Left colon (tissue), 2 donors: ENCODE data around the gene PAQR5. TPM values are rescaled to one million over a fixed set of nuclear protein-coding genes. Genes with fewer than 3 reads are reported as not detected.
A peak's percentile ranks its signal among the peaks of the same experiment; 100 is the strongest.

Experiments
- ATAC-seq: fragments of 200-7000 bp; cut with Tn5 transposase; one replicate; pipeline ENCODE4 v1.9.1; 2020; ENCODE audit warnings: mild to moderate bottlenecking, moderate library complexity
- DNase-seq, 2 donors: peaks; one replicate each; pipeline ENCODE4 v3.0.0-alpha.2; 2020
- intact Hi-C, 2 donors: fragments of 100-400 bp; cut with DNase I in 1 of 2; cut with micrococcal nuclease in 1 of 2; formaldehyde crosslinking; loops; one replicate each; pipeline versions ENCODE4 v1.11.2 to v1.14.0; 2022; cut with DNase I, micrococcal nuclease
- total RNA-seq, 2 donors: library from RNA; stranded (reverse); fragmentation: NEBNext Ultra II Directional; extraction: Animal tissue kit (Norgen Biotek cat#: 25700); gene quantifications; one replicate each; pipeline ENCODE4 v1.2.1, GENCODE V29; 2021
- donor health status: DM: no; HTN: no; CAD: no.
- donor health status: DM: yes; HTN: yes; CAD: no.

The PAQR5 gene
- total RNA-seq, 2 donors from 2014 or later = 62.3 to 63.6 TPM

DNA sequence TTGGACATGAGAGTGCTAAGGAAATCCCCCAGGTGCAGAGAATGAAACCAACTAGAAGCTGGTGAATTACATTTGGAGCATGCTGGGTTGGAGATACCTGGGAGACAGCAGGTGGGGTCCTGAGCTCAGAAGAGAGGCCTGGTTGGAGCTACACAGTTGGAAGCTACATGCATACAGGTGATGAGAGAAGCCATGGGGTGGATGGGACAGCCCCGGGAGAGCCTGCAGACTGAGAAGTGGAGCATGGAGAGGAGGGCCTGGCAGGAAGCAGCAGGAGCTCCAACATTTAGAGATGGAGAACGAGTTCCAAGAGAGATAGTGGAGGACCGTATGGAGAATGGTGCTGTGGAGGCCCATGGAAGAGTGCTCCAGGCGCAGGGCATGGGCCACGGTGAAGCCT lies 10.2 kb downstream of the PAQR5 start:
- intact Hi-C loops = no loop called here
- ATAC-seq = no peak
- peak in 1 of 2 donors; percentile 2 for DNase-seq

- DNase-seq = no peak
- no peak for ATAC-seq
- intact Hi-C loops = no loop called here
Observed at GRCh38 chr15:69311319-69311721, 12.6 kb downstream of the PAQR5 start.

DNA sequence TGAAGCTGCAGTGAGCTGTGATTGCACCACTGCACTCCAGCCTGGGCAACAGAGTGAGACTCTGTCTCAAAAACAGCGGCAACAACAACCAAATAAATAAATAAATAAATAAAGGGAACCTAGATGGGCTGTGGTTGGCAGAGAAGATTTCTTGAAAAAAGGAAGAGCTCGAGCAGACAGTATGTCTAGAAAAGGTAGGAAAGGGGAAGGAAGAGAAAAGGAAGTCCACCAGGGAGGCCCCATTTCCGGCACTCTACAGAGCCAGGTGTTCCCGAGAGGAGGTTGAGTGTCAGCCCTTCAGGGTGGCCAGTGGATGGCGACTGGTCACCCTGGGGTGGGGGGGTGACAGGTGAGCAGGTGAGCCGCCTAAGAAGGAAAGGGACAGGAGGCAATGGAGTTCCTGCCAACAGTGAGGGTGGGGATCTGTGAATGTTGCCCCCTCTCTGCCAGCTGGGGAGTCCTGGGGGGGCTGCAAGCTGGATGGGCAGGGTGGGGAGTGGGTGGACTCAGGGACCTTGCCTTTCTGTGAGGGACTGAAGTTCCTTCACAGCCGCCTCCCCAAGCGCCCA lies 14.8 kb downstream of the PAQR5 start:
- DNase-seq (no peak), ATAC-seq (peak; percentile 26)
- intact Hi-C loops = no loop called here

DNA sequence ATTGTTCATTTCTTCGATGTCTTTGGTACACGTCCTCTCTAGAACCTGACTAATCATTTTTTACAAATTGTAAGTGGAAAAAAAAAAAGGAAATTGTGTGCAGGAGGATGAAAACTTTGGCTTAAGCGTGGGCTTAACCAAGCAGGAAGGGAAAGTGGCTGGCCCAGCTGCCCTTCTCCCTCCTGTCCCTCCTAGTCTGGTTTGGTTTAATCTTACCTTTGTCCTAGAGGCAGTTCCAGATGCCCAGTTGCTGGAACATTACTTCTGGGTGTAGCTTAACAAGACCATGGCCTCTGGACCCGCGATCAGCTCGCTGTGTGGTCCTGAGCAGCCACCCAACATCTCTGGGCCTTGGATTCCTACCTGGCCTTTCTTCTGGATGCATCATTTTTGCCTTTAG lies 15.4 kb downstream of the PAQR5 start:
- intact Hi-C loops = no loop called here
- ATAC-seq = peak; percentile 73

DNA sequence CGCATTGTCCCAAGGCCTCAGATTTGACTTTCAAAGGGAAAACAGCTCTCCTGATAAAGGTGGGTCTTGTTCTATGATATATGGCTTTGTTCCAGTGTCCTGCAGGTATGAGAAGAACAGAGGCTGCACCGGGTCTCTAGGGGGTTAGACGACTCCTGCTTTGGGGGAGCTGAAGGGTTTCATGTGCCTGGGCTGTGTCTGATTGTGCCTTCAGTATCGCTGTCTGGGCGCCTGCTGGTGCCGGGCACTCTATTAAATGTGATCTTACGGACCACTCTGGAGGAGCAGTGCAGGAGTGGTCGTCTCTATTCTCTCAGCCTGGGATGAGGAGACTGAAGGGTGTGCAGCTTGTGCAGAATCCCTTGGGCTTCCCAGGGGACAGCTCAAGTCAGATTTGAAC lies 16.0 kb downstream of the PAQR5 start:
- DNase-seq (no peak), ATAC-seq (no peak)
- intact Hi-C loops = no loop called here

More for the DNA sequence above, 15.4 kb downstream of the PAQR5 start:
- peak; percentile 67 to 80 for DNase-seq

DNA sequence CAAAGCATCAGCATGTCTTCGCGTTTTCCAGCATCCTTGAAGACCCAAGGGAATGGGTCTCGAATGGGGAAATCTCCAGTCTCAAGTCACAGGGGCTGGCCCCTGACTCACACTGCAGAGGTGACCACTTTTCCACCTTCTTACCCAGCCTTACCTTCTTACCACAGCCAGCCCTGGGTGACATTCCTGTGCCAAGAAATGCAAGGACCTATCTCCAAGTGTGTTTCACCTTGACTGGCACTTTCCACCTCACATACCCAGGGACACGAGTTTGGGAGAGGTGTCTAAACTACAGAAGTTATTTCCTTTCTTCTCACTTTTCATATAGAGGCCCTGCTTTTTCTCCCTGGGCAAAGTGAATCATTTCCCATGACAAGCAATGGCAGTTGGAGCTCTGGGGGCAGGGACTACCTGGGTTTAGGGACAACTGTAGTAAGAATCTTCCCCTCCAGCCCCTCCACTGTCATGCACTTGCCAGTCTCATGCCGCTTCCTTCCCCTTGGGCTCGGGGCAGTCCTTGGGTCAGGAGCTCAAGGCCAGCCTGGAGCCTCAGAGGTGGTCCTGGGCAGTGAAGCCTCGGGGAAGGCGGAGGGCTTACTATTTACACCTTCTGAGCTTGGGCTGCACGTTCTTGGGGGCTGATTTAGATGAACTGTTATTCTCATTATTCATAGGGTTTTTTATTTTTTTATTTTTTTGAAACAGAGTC lies 16.8 kb downstream of the PAQR5 start:
- DNase-seq = no peak
- intact Hi-C loops = no loop called here
- no peak for ATAC-seq

GRCh38 chr15:69316291-69316690 lies 17.6 kb downstream of the PAQR5 start:
- ATAC-seq = no peak
- intact Hi-C loops = no loop called here
- DNase-seq = no peak

GRCh38 chr15:69317392-69317841 lies 18.7 kb downstream of the PAQR5 start:
- DNase-seq = peak; percentile 67 to 68
- peak; percentile 77 for ATAC-seq

GRCh38 chr15:69318033-69318432 lies 19.3 kb downstream of the PAQR5 start:
- no peak for ATAC-seq
- intact Hi-C loops = no loop called here
- DNase-seq = no peak

More at GRCh38 chr15:69317392-69317841, 18.7 kb downstream of the PAQR5 start:
- intact Hi-C loops = no loop called here

DNA sequence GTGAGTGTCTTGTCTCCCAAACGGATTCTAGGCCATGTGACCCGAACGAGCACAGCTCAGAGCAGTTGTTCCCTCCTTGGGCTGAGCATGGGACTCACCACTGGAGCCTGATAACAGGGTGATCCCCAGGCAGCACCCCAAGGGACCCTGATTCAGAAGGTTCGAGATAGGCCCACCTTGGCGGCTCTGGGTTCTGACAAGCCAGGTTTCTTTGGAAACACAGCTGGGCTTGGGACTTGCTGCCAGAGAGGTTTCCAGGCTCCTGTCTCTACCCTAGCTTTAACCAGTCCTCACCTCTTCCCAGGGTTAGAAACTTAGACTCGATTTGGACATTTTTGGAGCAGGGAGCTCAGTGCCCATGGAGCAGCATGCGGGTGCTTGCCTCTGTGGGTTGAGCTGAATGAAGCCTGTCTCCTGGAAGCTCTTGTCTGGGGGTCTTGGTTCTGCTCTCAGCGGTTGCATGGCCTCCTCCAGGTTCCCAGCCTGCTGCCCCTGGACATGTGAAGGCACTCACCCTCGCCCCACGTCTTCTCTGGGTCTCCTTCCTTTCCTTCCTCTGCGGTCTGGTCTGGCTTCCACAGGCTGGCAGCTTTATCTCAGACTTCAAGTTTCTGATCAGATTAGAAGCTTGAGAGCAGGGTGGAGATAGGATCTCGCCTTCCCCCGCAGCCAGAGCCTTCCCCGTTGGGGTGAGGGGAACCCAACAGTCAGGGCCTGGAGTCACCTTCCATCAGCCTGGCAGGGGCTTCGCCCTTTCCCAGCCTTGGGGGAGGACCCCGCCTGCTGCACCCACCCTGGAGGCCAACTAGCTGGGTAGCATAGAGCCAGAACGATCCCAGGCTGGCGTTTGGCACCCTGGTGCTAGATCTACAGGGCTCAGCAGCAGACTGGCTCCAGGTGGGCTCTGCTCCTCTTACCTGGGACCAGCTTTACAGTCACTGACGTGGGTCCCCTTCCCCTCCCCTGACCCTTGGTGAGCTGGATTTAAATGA lies 21.0 kb downstream of the PAQR5 start:
- DNase-seq (no peak), ATAC-seq (no peak)
- intact Hi-C loops = no loop called here

DNA sequence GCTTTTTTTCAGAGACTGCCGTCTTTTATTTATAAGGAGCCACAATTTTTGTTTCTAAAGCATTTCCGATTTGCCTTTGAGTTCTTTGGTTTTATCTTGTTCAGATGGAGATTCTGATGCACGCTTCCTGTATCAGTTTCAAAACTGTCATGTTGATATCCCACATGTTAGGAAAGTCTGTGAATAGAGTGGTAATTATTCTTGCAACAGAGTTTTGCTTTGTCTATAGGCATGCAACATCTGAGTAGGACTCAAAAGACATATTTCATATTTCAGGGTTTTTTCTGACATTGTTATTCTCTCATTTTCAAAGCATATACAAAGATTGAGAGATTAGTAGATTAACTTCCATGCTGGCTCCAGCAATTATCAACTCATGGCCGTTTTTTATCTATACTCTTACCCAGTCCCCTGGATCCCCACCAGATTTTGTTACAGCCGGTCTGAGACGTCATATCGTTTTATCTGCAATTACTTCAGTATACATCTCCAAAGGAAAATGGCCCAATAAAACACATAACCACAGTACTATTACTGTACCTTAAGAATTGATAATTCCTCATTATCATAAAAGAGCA lies 22.4 kb downstream of the PAQR5 start:
- intact Hi-C loops = no loop called here
- DNase-seq (peak in 1 of 2 donors; percentile 27), ATAC-seq (peak; percentile 24)

GRCh38 chr15:69323893-69324430 lies 25.2 kb downstream of the PAQR5 start:
- DNase-seq (peak in 1 of 2 donors; percentile 55), ATAC-seq (no peak)
- intact Hi-C loops = no loop called here

- no peak for ATAC-seq
- no peak for DNase-seq
Observed at GRCh38 chr15:69324565-69324964, 25.9 kb downstream of the PAQR5 start.

DNA sequence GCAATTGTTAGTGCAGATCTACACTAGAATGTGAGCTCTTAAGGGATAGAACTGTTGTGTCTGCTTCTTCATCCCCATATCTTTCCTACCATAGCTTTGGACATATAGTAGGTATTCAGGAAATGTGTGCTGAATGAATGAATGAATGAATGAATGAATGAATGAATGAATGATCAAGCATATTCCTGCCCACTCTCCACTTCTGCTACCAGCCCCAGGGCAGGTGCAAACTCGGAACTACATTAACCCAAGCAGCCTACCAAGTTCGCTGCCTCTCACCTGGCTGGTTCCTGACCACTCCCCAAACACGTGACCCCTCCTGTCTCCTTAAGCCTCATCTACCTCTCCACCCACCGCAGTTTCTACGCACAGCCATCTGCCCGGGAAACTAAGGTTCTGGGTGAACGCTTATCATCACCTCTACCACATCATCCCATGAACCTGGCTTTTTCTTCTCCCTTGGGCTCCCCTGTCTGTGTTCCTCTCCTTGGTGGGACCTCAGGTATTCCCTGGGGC lies 26.8 kb downstream of the PAQR5 start:
- ATAC-seq = peak; percentile 33
- intact Hi-C loops = no loop called here
- DNase-seq = peak in 1 of 2 donors; percentile 58

More at GRCh38 chr15:69324565-69324964, 25.9 kb downstream of the PAQR5 start:
- intact Hi-C loops = no loop called here

DNA sequence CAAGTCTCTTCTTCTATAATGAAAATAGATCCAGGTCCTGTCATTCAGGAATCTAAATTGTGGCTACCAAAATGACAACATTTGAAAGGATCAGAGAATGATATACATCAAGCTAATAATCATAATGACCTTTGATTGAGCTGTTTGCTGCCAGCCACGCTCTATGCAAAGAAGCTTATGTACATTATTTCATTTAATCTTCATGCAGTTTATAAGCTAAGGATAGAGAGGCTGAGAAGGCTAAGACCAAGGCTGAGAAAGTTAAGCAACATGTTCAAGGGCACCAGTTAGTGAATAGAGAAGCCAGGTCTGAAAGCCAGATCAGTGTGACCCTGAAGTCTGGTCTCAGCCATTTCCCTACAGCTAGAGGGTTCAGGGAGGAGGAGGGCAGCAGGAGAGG lies 29.4 kb downstream of the PAQR5 start:
- DNase-seq (no peak), ATAC-seq (peak; percentile 33)
- intact Hi-C loops = no loop called here

DNA sequence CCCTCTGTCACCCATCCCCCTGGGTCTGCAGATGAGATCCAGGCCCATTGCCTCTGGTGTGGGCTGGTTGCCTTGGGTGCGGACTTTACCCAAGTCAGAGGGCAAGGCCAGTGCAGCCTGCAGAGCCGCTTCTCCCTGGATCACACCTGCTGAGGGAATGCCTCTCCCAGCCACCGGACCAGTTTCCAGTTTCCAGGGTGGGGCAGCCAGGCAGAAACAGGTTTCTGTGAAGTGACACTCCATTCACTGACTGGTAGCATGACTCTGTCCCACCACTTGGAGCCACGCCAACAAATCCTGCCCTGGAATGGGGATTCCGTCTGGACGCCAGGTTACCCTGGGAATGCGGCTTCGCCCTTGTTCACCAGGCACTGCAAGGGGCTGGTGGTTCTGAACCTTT lies 30.0 kb downstream of the PAQR5 start:
- intact Hi-C loops = no loop called here
- peak; percentile 92 to 96 for DNase-seq
- ATAC-seq = peak; percentile 94

DNA sequence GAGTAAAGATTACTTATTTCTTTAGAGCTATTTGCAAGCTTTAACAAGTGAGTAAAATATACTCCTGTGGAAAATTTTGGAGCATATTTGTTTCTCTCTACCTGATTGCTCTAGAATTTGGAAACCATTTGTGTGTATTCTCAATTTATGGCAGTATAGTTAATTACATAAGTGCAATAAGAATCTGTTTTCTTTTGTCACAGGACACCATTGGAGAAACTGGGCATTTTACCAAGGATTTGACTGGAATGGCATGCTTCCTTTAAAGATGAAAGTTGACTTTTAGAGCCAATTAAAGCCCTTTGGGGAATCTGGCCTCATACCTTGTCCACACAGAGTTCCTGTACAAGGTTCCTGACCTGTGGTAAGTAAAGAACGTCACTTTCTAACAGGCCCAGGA lies 38.4 kb downstream of the PAQR5 start:
- ATAC-seq (no peak), DNase-seq (no peak)
- intact Hi-C loops = no loop called here

DNA sequence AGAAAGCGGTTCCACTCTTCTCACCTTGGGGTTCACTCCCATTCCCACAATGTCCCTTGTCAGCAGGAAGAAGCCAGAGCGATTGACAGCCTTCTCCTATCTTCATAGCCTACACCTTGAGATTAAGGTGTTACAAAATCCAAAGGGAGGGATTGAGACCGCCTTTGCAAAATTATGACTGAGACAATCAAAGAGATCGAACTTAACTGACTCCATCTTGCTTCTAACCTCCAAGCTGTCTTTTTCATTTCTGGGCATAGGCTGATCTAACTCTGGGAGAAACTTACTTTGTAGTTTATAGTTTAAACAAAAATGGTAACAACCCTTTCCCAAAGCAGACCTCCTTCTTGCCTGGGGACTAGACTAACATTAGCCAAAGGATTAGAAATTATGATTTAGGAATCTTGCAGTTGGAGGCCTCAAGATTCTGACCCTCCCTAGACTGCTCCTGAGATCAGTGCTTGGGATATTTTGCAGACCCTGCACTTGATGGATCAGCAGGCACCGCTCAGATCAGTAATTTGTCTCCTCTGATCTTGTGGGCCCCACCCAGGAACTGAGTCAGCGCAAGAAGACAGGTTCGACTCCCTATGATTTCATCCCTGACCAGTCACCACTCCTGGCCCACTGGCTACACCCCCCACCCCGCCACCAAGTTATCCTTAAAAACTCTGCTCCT lies 40.0 kb downstream of the PAQR5 start:
- no peak for ATAC-seq
- intact Hi-C loops = no loop called here

More for the DNA sequence above, 40.0 kb downstream of the PAQR5 start:
- no peak for DNase-seq
